Measurements from ENCODE around the gene BMP6. TPM values are rescaled to one million over a fixed set of nuclear protein-coding genes. Genes with fewer than 3 reads are reported as not detected.
A peak's percentile ranks its signal among the peaks of the same experiment; 100 is the strongest.

Gene BMP6
- total RNA-seq, 1 donor from 2014 or later, result 0.41 TPM

GRCh38 chr6:7880718-7881107, 154.8 kb downstream of the BMP6 start:
- H3K27ac ChIP-seq, result no peak overlapping the region
- peaks cover 2% of the 10 kb centered on the region for H3K27me3 Mint-ChIP-seq (ENCODE audit: insufficient read depth, low read depth)
- peaks cover 33% of the 10 kb centered on the region for H3K36me3 Mint-ChIP-seq
- no peaks in the 10 kb centered on the region for H3K27me3 ChIP-seq
- no peaks in the 10 kb centered on the region for H3K4me1 ChIP-seq
- H3K4me3 ChIP-seq, result no peak overlapping the region
- H3K9me3 ChIP-seq (ENCODE audit: low read depth), result no peaks in the 10 kb centered on the region
- H3K4me2 ChIP-seq, result no peak overlapping the region
- no peaks in the 10 kb centered on the region for H3K79me2 ChIP-seq (ENCODE audit: low read depth)
- peaks cover 6% of the 10 kb centered on the region for H3K36me3 ChIP-seq
- TF ChIP-seq EZH2phosphoT487 (IDR thresholded peaks at IDR 0.05) (no peak), CTCF (IDR thresholded peaks at IDR 0.05) (no peak), EZH2 (IDR thresholded peaks at IDR 0.05) (no peak)
- DNase-seq (ENCODE audit: low spot score), result no peak
- H3K27ac Mint-ChIP-seq, result no peak overlapping the region
- no peaks in the 10 kb centered on the region for H3K9me3 Mint-ChIP-seq
- peaks cover 6% of the 10 kb centered on the region for H3F3A ChIP-seq (ENCODE audit: low read depth)
- H3K4me1 Mint-ChIP-seq, result peaks cover 6% of the 10 kb centered on the region
- no peaks in the 10 kb centered on the region for H4K20me1 ChIP-seq (ENCODE audit: low read depth)
- H3K9ac ChIP-seq, result no peak overlapping the region
- no peak overlapping the region for H3K4me3 Mint-ChIP-seq
- H2AFZ ChIP-seq (replicated peaks), result no peak overlapping the region

GRCh38 chr6:7881765-7882500, 156.0 kb downstream of the BMP6 start:
- Mint-ChIP-seq H3K27me3 (ENCODE audit: insufficient read depth, low read depth) (peaks cover 2% of the 10 kb centered on the region), H3K4me3 (no peak overlapping the region), H3K9me3 (no peaks in the 10 kb centered on the region), H3K27ac (no peak overlapping the region), H3K4me1 (peaks cover 6% of the 10 kb centered on the region), H3K36me3 (peaks cover 36% of the 10 kb centered on the region)
- Histone ChIP-seq H3K27ac (no peak overlapping the region), H3K36me3 (peaks cover 6% of the 10 kb centered on the region), H3K27me3 (no peaks in the 10 kb centered on the region), H3K9ac (no peak overlapping the region), H3F3A (ENCODE audit: low read depth) (peaks cover 6% of the 10 kb centered on the region), H3K4me1 (no peaks in the 10 kb centered on the region), H3K4me2 (no peak overlapping the region), H3K79me2 (ENCODE audit: low read depth) (no peaks in the 10 kb centered on the region), H3K4me3 (no peak overlapping the region), H3K9me3 (ENCODE audit: low read depth) (no peaks in the 10 kb centered on the region), H2AFZ (replicated peaks) (no peak overlapping the region), H4K20me1 (ENCODE audit: low read depth) (no peaks in the 10 kb centered on the region)
- DNase-seq (ENCODE audit: low spot score), result no peak
- no peak for TF ChIP-seq EZH2 (IDR thresholded peaks at IDR 0.05)
- no peak for TF ChIP-seq CTCF (IDR thresholded peaks at IDR 0.05)
- TF ChIP-seq EZH2phosphoT487 (IDR thresholded peaks at IDR 0.05), result no peak

- no peak overlapping the region for H3K4me2 ChIP-seq
- H4K20me1 ChIP-seq (ENCODE audit: low read depth), result no peaks in the 10 kb centered on the region
- no peak overlapping the region for H3K9ac ChIP-seq
- Mint-ChIP-seq H3K36me3 (peaks cover 41% of the 10 kb centered on the region), H3K27ac (peak overlapping the region; percentile 24), H3K4me3 (no peak overlapping the region), H3K4me1 (peaks cover 4% of the 10 kb centered on the region), H3K9me3 (no peaks in the 10 kb centered on the region), H3K27me3 (ENCODE audit: insufficient read depth, low read depth) (peaks cover 4% of the 10 kb centered on the region)
- no peaks in the 10 kb centered on the region for H3K4me1 ChIP-seq
- H3K27me3 ChIP-seq, result no peaks in the 10 kb centered on the region
- no peak for DNase-seq (ENCODE audit: low spot score)
- peaks cover 4% of the 10 kb centered on the region for H3F3A ChIP-seq (ENCODE audit: low read depth)
- no peak overlapping the region for H3K4me3 ChIP-seq
- H2AFZ ChIP-seq (replicated peaks), result no peak overlapping the region
- H3K36me3 ChIP-seq, result peaks cover 6% of the 10 kb centered on the region
- no peaks in the 10 kb centered on the region for H3K9me3 ChIP-seq (ENCODE audit: low read depth)
- no peaks in the 10 kb centered on the region for H3K79me2 ChIP-seq (ENCODE audit: low read depth)
- TF ChIP-seq CTCF (IDR thresholded peaks at IDR 0.05) (no peak), EZH2phosphoT487 (IDR thresholded peaks at IDR 0.05) (no peak), EZH2 (IDR thresholded peaks at IDR 0.05) (no peak)
- H3K27ac ChIP-seq, result no peak overlapping the region
These were observed 156.8 kb downstream of the BMP6 start for GRCh38 chr6:7882505-7883257.
